Measurements from ENCODE around the gene FERMT1.
"Not testable (repeated sequence)": the region's sequence is repeated elsewhere in the genome, so short reads cannot be mapped to it uniquely, and the experiment has no call there.

DNA sequence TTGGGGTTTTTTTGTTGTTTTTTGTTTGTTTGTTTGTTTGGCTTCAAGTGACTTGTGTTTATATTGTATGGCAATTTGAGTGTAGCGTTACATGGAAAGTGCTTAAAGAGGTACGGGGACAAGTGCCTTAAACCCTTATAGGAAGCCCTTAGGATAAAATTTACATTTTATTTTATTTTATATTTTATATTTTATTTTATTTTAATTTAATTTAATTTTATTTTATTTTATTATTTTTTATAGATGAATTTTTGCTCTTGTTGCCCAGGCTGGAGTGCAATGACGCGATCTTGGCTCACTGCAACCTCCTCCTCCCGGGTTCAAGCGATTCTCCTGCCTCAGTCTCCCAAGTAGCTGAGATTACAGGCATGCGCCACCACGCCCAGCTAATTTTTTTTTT lies 89.9 kb downstream of the FERMT1 start:
- TF ChIP-seq, protein P1, sequence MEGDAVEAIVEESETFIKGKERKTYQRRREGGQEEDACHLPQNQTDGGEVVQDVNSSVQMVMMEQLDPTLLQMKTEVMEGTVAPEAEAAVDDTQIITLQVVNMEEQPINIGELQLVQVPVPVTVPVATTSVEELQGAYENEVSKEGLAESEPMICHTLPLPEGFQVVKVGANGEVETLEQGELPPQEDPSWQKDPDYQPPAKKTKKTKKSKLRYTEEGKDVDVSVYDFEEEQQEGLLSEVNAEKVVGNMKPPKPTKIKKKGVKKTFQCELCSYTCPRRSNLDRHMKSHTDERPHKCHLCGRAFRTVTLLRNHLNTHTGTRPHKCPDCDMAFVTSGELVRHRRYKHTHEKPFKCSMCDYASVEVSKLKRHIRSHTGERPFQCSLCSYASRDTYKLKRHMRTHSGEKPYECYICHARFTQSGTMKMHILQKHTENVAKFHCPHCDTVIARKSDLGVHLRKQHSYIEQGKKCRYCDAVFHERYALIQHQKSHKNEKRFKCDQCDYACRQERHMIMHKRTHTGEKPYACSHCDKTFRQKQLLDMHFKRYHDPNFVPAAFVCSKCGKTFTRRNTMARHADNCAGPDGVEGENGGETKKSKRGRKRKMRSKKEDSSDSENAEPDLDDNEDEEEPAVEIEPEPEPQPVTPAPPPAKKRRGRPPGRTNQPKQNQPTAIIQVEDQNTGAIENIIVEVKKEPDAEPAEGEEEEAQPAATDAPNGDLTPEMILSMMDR (IDR thresholded peaks at IDR 0.05; ENCODE audit: low read length): not testable (repeated sequence)
- TF ChIP-seq EZH2 (optimal IDR thresholded peaks at IDR 0.05; ENCODE audit: low read depth, low read length); EZH2phosphoT487 (IDR thresholded peaks at IDR 0.05; ENCODE audit: low read length): not testable (repeated sequence)
